22Rv1 (cell line): ENCODE results near the gene USP32.

ENCODE experiments used
- CTCF ChIP-seq: fragments of 450-650 bp; IDR thresholded peaks from 2 replicates; pipeline ENCODE4 v1.5.1; 2017; ENCODE audit warnings: mild to moderate bottlenecking
- ZFX ChIP-seq: fragments of 450-650 bp; IDR thresholded peaks from 2 replicates; pipeline ENCODE4 v1.6.1; 2017; ENCODE audit warnings: antibody characterized with exemption, borderline replicate concordance

DNA sequence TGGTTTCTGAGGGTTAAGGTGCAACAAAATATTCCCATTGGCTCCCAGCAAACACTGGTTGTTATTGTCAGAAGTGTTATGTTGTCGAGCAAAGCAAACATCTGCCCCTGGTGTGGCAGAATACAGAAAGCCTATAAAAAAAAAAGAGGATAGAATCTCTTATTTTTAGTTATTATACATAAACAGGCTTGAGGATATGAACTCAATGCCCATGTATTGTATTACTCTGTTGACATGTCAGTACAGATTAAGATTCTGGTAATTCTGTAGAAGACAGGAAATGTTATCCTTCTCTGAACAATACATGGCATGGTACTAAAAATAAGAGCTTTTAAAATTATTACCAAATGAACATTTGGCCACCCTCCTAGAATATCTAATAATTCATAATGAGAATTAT is 168.5 kb downstream of the USP32 start:
- TF ChIP-seq CTCF (no peak), ZFX (no peak)
